ENCODE data around the gene BRD8. TPM values are rescaled to one million over a fixed set of nuclear protein-coding genes. Genes with fewer than 3 reads are reported as not detected.

Gene BRD8
- total RNA-seq, 1 experiment from 2014 or later: 80.8 TPM

DNA sequence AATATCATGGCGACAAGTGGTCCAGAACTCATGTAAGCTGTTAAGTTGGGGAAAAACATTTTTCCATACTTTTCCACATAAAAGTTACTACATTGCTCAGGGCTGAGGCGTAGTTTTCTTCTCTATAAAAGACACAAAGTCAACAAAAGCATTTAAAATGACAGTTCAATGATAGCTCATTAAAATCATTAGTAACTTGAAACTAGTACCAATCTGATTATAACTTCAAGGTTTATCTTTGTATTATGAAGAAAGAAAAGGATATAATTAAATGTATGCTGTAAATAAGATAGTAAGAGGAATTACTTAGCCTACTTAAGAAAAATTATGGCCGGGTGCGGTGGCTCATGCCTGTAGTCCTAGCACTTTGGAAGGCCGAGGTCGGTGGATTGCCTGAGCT lies 49.1 kb downstream of the BRD8 start:
- no peak overlapping the region for H3K27ac ChIP-seq (ENCODE audit: low read depth, low read length)
- TF ChIP-seq ZFX (IDR thresholded peaks at IDR 0.05) (no peak), RAD21 (IDR thresholded peaks at IDR 0.05; ENCODE audit: low read depth) (no peak), ELF1 (IDR thresholded peaks at IDR 0.05; ENCODE audit: borderline replicate concordance, low read depth) (no peak), EGR1 (IDR thresholded peaks at IDR 0.05; ENCODE audit: low read depth) (no peak), POLR2AphosphoS5 (IDR thresholded peaks at IDR 0.05; ENCODE audit: low read depth, low read length) (no peak), CBX3 (IDR thresholded peaks at IDR 0.05; ENCODE audit: low read depth) (no peak), ZNF274 (IDR thresholded peaks at IDR 0.05; ENCODE audit: low read depth, low read length) (no peak), JUND (IDR thresholded peaks at IDR 0.05) (no peak), EZH2phosphoT487 (IDR thresholded peaks at IDR 0.05; ENCODE audit: borderline replicate concordance) (no peak), EZH2 (IDR thresholded peaks at IDR 0.05) (no peak), TCF7L2 (IDR thresholded peaks at IDR 0.05; ENCODE audit: borderline replicate concordance, extremely low read depth, insufficient read depth, insufficient read length) (no peak), SRF (IDR thresholded peaks at IDR 0.05; ENCODE audit: low read depth) (no peak), YY1 (IDR thresholded peaks at IDR 0.05; ENCODE audit: extremely low read depth, insufficient replicate concordance, low read depth, low read length) (no peak)
- TF ChIP-seq, protein P1, sequence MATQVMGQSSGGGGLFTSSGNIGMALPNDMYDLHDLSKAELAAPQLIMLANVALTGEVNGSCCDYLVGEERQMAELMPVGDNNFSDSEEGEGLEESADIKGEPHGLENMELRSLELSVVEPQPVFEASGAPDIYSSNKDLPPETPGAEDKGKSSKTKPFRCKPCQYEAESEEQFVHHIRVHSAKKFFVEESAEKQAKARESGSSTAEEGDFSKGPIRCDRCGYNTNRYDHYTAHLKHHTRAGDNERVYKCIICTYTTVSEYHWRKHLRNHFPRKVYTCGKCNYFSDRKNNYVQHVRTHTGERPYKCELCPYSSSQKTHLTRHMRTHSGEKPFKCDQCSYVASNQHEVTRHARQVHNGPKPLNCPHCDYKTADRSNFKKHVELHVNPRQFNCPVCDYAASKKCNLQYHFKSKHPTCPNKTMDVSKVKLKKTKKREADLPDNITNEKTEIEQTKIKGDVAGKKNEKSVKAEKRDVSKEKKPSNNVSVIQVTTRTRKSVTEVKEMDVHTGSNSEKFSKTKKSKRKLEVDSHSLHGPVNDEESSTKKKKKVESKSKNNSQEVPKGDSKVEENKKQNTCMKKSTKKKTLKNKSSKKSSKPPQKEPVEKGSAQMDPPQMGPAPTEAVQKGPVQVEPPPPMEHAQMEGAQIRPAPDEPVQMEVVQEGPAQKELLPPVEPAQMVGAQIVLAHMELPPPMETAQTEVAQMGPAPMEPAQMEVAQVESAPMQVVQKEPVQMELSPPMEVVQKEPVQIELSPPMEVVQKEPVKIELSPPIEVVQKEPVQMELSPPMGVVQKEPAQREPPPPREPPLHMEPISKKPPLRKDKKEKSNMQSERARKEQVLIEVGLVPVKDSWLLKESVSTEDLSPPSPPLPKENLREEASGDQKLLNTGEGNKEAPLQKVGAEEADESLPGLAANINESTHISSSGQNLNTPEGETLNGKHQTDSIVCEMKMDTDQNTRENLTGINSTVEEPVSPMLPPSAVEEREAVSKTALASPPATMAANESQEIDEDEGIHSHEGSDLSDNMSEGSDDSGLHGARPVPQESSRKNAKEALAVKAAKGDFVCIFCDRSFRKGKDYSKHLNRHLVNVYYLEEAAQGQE (IDR thresholded peaks at IDR 0.05; ENCODE audit: low read depth): no peak
- TF ChIP-seq, protein P2, sequence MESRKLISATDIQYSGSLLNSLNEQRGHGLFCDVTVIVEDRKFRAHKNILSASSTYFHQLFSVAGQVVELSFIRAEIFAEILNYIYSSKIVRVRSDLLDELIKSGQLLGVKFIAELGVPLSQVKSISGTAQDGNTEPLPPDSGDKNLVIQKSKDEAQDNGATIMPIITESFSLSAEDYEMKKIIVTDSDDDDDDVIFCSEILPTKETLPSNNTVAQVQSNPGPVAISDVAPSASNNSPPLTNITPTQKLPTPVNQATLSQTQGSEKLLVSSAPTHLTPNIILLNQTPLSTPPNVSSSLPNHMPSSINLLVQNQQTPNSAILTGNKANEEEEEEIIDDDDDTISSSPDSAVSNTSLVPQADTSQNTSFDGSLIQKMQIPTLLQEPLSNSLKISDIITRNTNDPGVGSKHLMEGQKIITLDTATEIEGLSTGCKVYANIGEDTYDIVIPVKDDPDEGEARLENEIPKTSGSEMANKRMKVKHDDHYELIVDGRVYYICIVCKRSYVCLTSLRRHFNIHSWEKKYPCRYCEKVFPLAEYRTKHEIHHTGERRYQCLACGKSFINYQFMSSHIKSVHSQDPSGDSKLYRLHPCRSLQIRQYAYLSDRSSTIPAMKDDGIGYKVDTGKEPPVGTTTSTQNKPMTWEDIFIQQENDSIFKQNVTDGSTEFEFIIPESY (IDR thresholded peaks at IDR 0.05; ENCODE audit: extremely low read depth, insufficient replicate concordance, low read length): no peak
- TF ChIP-seq, protein P3, sequence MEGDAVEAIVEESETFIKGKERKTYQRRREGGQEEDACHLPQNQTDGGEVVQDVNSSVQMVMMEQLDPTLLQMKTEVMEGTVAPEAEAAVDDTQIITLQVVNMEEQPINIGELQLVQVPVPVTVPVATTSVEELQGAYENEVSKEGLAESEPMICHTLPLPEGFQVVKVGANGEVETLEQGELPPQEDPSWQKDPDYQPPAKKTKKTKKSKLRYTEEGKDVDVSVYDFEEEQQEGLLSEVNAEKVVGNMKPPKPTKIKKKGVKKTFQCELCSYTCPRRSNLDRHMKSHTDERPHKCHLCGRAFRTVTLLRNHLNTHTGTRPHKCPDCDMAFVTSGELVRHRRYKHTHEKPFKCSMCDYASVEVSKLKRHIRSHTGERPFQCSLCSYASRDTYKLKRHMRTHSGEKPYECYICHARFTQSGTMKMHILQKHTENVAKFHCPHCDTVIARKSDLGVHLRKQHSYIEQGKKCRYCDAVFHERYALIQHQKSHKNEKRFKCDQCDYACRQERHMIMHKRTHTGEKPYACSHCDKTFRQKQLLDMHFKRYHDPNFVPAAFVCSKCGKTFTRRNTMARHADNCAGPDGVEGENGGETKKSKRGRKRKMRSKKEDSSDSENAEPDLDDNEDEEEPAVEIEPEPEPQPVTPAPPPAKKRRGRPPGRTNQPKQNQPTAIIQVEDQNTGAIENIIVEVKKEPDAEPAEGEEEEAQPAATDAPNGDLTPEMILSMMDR (IDR thresholded peaks at IDR 0.05 in 2 of 3, conservative IDR thresholded peaks at IDR 0.05 in 1 of 3; ENCODE audit: borderline replicate concordance in 1 of 3, insufficient read depth in 1 of 3, low read depth in 2 of 3, low read length in 2 of 3): no peak
- TF ChIP-seq, protein P4, sequence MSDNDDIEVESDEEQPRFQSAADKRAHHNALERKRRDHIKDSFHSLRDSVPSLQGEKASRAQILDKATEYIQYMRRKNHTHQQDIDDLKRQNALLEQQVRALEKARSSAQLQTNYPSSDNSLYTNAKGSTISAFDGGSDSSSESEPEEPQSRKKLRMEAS (IDR thresholded peaks at IDR 0.05): no peak

More for the DNA sequence above, 49.1 kb downstream of the BRD8 start:
- ChIA-PET RAD21 (ENCODE audit: low non-redundant PET in 1 of 2, low total read pairs in 2 of 2, uncharacterized antibody in 2 of 2, unreplicated experiment in 2 of 2) (interaction anchor here in 1 of 2 experiments (0.7 kb wide), 1 partner anchor 10 kb away, joined by 3 read pairs; no protein-coding TSS in a partner anchor), POLR2A (no interaction called here), CTCF (interaction anchor here (0.9 kb wide), 1 partner anchor 95 kb away, joined by 8 read pairs; no protein-coding TSS in a partner anchor)
- H2AFZ ChIP-seq (ENCODE audit: low read depth, low read length, poor library complexity, severe bottlenecking): no peak overlapping the region
- H3K36me3 ChIP-seq (ENCODE audit: control insufficient read depth in 1 of 2, insufficient read depth in 2 of 2, low read length in 2 of 2): no peaks in the 10 kb centered on the region
- no peaks in the 10 kb centered on the region for H3K27me3 ChIP-seq (ENCODE audit: insufficient read depth, low read length)
- no TSS peak for BruUV-seq (replicated peaks)
- H3K9me2 ChIP-seq (ENCODE audit: insufficient read depth): no peaks in the 10 kb centered on the region
- H3K4me3 ChIP-seq (replicated peaks in 1 of 2; ENCODE audit: low read depth in 1 of 2, low read length in 2 of 2): no peak overlapping the region
- no peak for ATAC-seq
- no peaks in the 10 kb centered on the region for H4K20me1 ChIP-seq (ENCODE audit: insufficient read depth)
- H3K9me3 ChIP-seq (ENCODE audit: control insufficient read depth in 1 of 2, insufficient read depth in 1 of 2, low read depth in 1 of 2, low read length in 2 of 2): no peaks in the 10 kb centered on the region
- H3K9ac ChIP-seq (ENCODE audit: low read length): no peak overlapping the region
- H3K4me1 ChIP-seq (ENCODE audit: control insufficient read depth in 1 of 2, insufficient read depth in 2 of 2, low read length in 2 of 2): peaks cover 4 to 9% of the 10 kb centered on the region in 2 experiments; a peak in 3 of 4 replicates
- intact Hi-C loops (cut with micrococcal nuclease): no loop called here
- no peak overlapping the region for H3K4me2 ChIP-seq (ENCODE audit: low read length)
- no peaks in the 10 kb centered on the region for H3K79me2 ChIP-seq (ENCODE audit: insufficient read depth, low read length)
- no peak for DNase-seq (ENCODE audit: low read depth, low spot score)
